DND-41 (cell line): ENCODE results near the gene CLMN.

ENCODE experiments used
- CTCF ChIP-seq: IDR thresholded peaks from 2 replicates; pipeline ENCODE4 v1.5.1; 2012; ENCODE audit warnings: borderline replicate concordance, low read length, moderate library complexity, mild to moderate bottlenecking; ENCODE audit not compliant: poor library complexity, severe bottlenecking; ENCODE audit errors: extremely low read depth
- EZH2 ChIP-seq: IDR thresholded peaks from 3 replicates; pipeline ENCODE4 v1.6.1; 2012; ENCODE audit warnings: borderline replicate concordance, low read depth, mild to moderate bottlenecking, moderate library complexity, low read length, inconsistent platforms; ENCODE audit not compliant: severe bottlenecking

- TF ChIP-seq CTCF (no peak), EZH2 (no peak)
Observed at GRCh38 chr14:95360828-95361227, 41.1 kb upstream of the CLMN start.
